GM19468 (cell line): Measurements from ENCODE around the gene NFE2.
"Not testable (repeated sequence)": the region's sequence is repeated elsewhere in the genome, so short reads cannot be mapped to it uniquely, and the experiment has no call there.

Experiments used
- ATAC-seq: cut with Tn5 transposase; IDR thresholded peaks from one replicate; pipeline ENCODE4 v1.9.1; 2021; ENCODE audit warnings: mild to moderate bottlenecking, moderate library complexity, moderate number of reproducible peaks; ENCODE audit not compliant: unreplicated experiment; ENCODE audit errors: extremely low read depth

The NFE2 gene

GRCh38 chr12:54300732-54301427 lies at the start of gene NFE2:
Gene NFE2 (minus strand): TSS chr12:54301015. CDS start chr12:54295248, 5,767 bp downstream.
- no peak for ATAC-seq

- no peak for ATAC-seq
These were observed 48.9 kb upstream of the NFE2 start for GRCh38 chr12:54349679-54350078.

GRCh38 chr12:54349036-54349435 lies 48.2 kb upstream of the NFE2 start:
- ATAC-seq = no peak

- no peak for ATAC-seq
These were observed 40.8 kb upstream of the NFE2 start for GRCh38 chr12:54341378-54342300.

GRCh38 chr12:54340846-54341245 lies 40.0 kb upstream of the NFE2 start:
- no peak for ATAC-seq

- ATAC-seq = no peak
These were observed 38.0 kb upstream of the NFE2 start for GRCh38 chr12:54338698-54339296.

GRCh38 chr12:54337854-54338650 lies 37.2 kb upstream of the NFE2 start:
- ATAC-seq = no peak

GRCh38 chr12:54337280-54337842 lies 36.5 kb upstream of the NFE2 start:
- ATAC-seq = no peak

GRCh38 chr12:54333420-54334034 lies 32.7 kb upstream of the NFE2 start:
- ATAC-seq = no peak

GRCh38 chr12:54331461-54331860 lies 30.6 kb upstream of the NFE2 start:
- ATAC-seq = no peak

- no peak for ATAC-seq
These were observed 29.6 kb upstream of the NFE2 start for GRCh38 chr12:54330442-54330841.

- ATAC-seq = no peak
These were observed 28.9 kb upstream of the NFE2 start for GRCh38 chr12:54329759-54330158.

- no peak for ATAC-seq
These were observed 28.0 kb upstream of the NFE2 start for GRCh38 chr12:54328595-54329337.

GRCh38 chr12:54325442-54326109 lies 24.8 kb upstream of the NFE2 start:
- ATAC-seq = not testable (repeated sequence)

GRCh38 chr12:54324617-54325441 lies 24.0 kb upstream of the NFE2 start, which contains the start of gene COPZ1:
Gene COPZ1 (plus strand): TSS chr12:54325131. CDS start chr12:54325164, 33 bp downstream.
- ATAC-seq = peak; percentile 95

- ATAC-seq = no peak
These were observed 20.5 kb upstream of the NFE2 start for GRCh38 chr12:54321363-54321762.

GRCh38 chr12:54312309-54312708 lies 11.5 kb upstream of the NFE2 start:
- not testable (repeated sequence) for ATAC-seq
